COLO668 (cell line): ENCODE measurements around the gene MTMR12.
"Not testable (repeated sequence)": the region's sequence is repeated elsewhere in the genome, so short reads cannot be mapped to it uniquely, and the experiment has no call there.

Experiments
- DNase-seq: peaks from one replicate; lab custom pipeline; 2025; ENCODE audit not compliant: unreplicated experiment; lab: John Stamatoyannopoulos, UW

MTMR12 gene

DNA sequence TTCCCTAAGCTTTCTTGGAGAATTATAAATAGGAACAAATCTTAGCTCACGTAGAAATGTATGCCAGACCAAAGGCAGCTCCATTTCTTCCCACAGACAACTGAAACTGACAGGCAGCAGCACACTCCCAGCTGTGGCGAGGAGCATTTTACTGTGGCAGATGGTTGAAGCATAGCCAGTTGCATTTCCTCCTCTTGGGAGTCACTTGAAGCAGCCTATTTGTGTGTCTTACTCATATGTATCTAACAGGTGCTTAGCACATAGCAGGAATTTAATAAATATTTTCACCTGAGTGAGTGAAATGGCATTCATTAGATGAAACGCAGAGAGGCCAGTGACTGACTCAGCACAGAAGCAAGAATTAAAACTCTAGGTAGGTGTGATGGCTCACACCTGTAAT lies 12.3 kb upstream of the MTMR12 start:
- DNase-seq, result no peak

DNA sequence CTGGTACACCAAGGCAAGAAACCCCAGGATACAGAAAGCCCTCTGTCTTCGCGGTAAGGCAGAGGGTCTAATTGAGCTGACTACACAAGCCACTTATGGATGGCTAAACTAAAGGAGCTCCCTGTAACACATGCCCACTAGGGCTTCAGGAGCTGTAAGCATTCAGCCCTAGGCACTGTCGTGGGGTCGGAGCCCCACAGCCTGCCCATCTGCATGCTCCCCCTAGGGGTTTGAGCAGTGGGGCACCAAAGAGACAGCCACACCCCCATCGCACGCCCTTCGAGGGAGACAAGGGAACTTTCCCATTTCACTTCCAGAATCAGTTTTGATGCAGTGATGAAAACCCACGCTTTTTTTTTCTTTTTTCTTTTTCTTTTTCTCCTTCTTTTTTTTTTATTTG lies 11.0 kb upstream of the MTMR12 start:
- no peak for DNase-seq

DNA sequence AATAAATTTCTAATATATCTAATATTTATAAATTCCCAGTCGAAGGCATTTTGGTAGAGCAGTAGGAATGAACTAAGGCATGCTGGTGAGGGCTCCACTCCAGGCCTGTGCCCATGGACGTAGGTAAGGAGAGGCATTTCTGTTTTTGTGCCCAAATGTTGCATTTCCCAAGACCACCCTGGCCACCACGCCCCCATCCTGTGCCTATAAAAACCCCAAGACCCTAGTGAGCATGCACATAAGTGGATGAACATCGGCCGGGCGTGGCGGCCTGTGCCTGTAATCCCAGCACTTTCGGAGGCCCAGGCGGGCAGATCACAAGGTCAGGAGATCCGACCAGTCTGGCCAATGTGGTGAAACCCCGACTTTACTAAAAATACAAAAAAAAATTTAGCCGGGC lies 10.1 kb upstream of the MTMR12 start:
- no peak for DNase-seq

DNA sequence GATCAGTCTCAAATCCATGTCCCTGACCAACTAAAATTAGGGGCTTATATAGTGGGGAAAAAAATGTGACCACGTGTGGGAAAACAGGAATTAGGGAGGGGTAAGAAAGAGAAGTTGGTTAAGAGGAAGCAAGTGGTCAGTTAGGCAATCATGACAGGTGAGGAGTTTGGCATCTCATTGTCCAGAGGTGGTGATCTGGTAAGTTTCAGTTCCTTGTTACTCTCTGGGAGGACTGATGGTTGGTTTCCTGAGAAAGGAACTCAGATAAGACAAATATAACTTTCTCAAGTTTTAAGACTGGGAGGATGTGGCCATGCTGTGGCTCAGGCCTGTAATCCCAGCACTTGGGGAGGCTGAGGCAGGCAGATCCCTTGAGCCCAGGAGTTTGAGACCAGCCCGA lies 9.0 kb upstream of the MTMR12 start:
- DNase-seq, result not testable (repeated sequence)

- no peak for DNase-seq
These were observed 7.8 kb upstream of the MTMR12 start for GRCh38 chr5:32320576-32320975.

- DNase-seq, result no peak
These were observed 7.3 kb upstream of the MTMR12 start for GRCh38 chr5:32319926-32320543.

DNA sequence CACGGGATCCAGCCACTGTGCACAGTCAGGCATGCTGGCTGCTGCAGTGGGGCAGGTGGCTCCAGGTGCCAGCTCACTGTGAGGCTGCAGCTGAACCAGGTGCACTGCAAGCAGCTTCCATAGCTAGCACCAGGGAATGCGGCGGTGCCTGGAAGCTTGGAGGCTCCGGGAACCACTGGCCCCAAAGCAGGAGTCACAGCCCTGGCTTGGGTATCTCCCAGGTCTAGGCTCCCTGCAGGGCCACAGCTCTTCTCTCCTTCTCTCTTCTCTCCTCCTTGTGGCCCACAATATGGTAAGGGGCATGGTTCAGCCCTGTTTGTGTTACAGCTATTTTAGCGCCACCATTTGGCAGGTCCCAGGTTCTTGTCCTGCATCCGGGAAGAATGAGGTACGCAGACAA lies 6.7 kb upstream of the MTMR12 start:
- DNase-seq, result no peak

GRCh38 chr5:32317041-32317440 lies 4.3 kb upstream of the MTMR12 start:
- DNase-seq, result no peak

DNA sequence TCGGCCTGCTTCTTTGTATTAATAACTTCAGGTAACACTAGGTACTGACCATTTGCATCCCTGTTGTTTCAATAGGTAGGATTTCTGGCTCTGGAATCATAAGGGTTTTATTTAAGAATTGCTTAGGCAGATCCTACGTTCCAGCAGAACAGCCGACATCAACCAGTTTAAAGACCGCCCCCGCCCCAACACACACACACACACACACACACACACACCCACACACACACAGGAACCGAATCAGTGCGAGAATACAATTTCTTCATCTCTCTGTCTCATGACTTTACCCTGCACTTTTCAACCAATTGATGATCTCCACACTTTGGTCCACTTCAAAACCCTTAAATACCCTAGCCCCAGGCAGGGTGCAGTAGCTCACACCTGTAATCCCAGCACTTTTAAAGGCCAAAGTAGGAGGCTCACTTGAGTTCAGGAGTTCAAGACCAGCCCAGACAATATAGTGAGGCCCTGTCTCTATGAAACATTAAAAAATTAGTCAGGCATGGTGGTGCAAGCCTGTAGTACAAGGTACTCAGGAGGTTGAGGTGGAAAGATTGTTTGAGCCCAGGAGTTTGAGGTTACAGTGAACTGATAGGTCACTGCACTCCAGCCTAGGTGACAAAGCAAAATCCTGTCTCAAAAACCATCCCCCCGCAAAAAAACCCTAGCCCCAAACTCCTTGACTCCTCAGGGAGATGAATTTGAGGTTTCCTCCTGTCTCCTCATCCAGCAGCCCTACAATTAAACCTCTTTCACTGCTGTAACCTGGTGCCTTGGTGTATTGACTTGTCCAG lies 2.7 kb upstream of the MTMR12 start:
- DNase-seq, result no peak

GRCh38 chr5:32314658-32315057 lies 1.9 kb upstream of the MTMR12 start:
- no peak for DNase-seq

DNA sequence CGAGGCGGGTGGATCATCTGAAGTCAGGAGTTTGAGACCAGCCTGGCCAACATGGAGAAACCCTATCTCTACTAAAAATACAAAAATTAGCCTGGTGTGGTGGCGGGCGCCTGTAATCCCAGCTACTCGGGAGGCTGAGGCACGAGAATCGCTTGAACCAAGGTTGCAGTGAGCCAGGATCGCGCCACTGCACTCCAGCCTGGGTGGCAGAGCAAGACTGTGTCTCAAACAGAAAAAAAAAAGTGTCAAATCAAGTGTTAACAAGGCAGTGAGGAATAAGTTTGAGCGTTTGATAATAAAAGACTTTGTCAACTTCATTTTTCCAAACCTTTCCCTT lies 1.4 kb upstream of the MTMR12 start:
- not testable (repeated sequence) for DNase-seq

DNA sequence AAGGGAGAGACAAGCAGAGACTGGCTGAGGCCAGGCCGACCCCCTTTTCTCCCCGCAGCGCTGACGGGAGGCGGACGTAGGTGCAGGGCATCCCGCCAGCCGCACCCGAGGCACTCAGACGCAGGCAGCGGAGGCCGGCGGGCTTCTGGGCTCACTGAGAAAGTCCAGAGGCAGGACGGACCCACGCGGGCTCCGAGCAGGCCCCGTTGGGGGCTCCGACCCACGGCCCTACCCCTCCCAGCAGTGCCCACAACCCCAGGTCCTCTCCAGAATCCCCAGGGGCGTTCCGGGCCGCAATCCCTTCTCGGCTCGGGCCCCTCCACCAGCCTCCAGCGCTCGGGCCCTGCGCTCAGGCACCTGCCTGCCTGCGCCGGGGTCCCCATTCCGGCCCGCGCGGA lies 543 bp downstream of the MTMR12 start:
- peak; percentile 78 for DNase-seq

- no peak for DNase-seq
These were observed 1.1 kb downstream of the MTMR12 start for GRCh38 chr5:32311404-32312196.

- no peak for DNase-seq
These were observed 3.0 kb downstream of the MTMR12 start for GRCh38 chr5:32309761-32310160.

DNA sequence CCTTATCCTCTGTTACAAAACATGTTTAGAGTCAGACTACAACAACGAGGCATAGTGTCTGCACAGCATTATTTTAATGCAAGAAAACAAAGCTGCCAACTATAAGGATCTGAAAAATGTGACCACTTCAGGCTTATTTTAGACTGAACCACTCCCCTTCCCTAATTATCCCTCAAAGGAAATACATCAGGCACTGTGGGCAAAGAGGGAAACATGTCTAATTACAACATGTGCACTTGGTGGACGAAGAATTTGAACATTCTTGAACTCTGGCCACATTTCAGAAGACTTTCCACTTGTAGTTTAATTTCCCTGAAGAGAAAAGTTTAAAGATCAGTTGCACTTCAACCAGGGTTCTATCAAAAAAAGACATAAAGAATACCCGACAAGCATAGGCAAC lies 3.8 kb downstream of the MTMR12 start:
- DNase-seq, result no peak

GRCh38 chr5:32307769-32308194 lies 5.0 kb downstream of the MTMR12 start:
- no peak for DNase-seq

- no peak for DNase-seq
These were observed 8.1 kb downstream of the MTMR12 start for GRCh38 chr5:32304622-32305021.

DNA sequence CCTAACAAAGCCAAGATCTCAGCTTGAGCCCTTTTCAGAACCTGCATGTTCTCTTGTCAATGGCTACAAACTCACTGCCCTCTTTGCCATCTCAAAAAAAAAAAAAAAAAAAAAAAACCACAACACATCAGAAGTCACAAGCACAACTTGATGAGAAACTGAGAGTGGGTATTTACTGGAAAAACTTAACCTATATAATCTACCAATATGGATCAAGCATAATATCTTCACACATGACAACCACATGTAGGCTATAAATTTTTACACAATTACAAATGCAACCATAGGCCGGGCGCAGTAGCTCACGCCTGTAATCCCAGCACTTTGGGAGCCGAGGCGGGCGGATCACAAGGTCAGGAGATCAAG lies 9.0 kb downstream of the MTMR12 start:
- no peak for DNase-seq

- no peak for DNase-seq
These were observed 9.6 kb downstream of the MTMR12 start for GRCh38 chr5:32302835-32303754.

DNA sequence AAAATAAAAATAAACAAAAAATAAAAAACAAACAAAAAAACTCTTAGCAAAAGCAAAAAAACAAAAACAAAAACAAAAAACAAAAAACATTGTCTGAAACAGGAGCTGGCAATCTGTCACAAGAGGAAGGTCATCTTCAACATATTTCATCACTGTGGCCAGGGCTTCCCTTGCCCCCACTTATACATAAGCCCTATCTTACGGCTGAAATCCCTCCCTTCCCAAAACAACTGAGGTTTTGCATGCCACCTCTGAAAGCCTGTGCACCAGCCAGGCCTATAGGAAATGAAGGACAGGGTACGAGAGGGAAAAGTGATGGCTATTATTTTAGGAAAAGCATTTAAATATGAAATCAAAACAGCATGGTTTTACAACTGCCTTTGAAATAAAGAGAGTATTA lies 10.8 kb downstream of the MTMR12 start:
- DNase-seq, result no peak

GRCh38 chr5:32299059-32299677 lies 13.6 kb downstream of the MTMR12 start:
- DNase-seq, result no peak
